Omental fat pad (tissue), 4 donors: ENCODE measurements around the gene LSM7. TPM values are rescaled to one million over a fixed set of nuclear protein-coding genes. Genes with fewer than 3 reads are reported as not detected.
A peak's percentile ranks its signal among the peaks of the same experiment; 100 is the strongest.

ENCODE experiments used
- ATAC-seq: fragments of 150-250 bp; one replicate; pipeline ENCODE4 v1.9.1; 2016; ENCODE audit warnings: mild to moderate bottlenecking, moderate library complexity; ENCODE audit not compliant: low FRiP score
- DNase-seq: peaks from one replicate; pipeline ENCODE4 v3.0.0-alpha.2; 2019; ENCODE audit warnings: low spot score
- CTCF ChIP-seq, 3 donors: fragments of 450-650 bp; IDR thresholded peaks; one replicate each; pipeline ENCODE4 v1.5.1; 2016 to 2017; ENCODE audit warnings: antibody characterized with exemption in 3 of 3, mild to moderate bottlenecking in 3 of 3, moderate library complexity in 2 of 3
- total RNA-seq, 4 donors: library from RNA; depleted of rRNA; stranded (reverse); fragments of >200 nt; gene quantifications; one replicate each; pipeline ENCODE4 v1.1.0, GENCODE V29; 2016

LSM7 gene
- total RNA-seq, 4 donors from 2014 or later, result 101 to 142 (median 115) TPM

GRCh38 chr19:2320049-2320448 is 8.3 kb downstream of the LSM7 start:
- no peak for TF ChIP-seq CTCF (IDR thresholded peaks at IDR 0.05)
- ATAC-seq, result no peak
- no peak for DNase-seq

- no peak for TF ChIP-seq CTCF (IDR thresholded peaks at IDR 0.05)
- no peak for ATAC-seq
- no peak for DNase-seq
These were observed 8.8 kb downstream of the LSM7 start for GRCh38 chr19:2319551-2319950.

- ATAC-seq, result no peak
- TF ChIP-seq CTCF (IDR thresholded peaks at IDR 0.05), result no peak
- DNase-seq, result no peak
These were observed 9.5 kb downstream of the LSM7 start for GRCh38 chr19:2318923-2319322.

GRCh38 chr19:2317756-2318155 is 10.6 kb downstream of the LSM7 start:
- no peak for DNase-seq
- ATAC-seq, result no peak
- TF ChIP-seq CTCF (IDR thresholded peaks at IDR 0.05), result no peak

- no peak for DNase-seq
- no peak for TF ChIP-seq CTCF (IDR thresholded peaks at IDR 0.05)
- ATAC-seq, result no peak
These were observed 11.1 kb downstream of the LSM7 start for GRCh38 chr19:2317300-2317699.

GRCh38 chr19:2315818-2316353 is 12.5 kb downstream of the LSM7 start:
- DNase-seq, result no peak
- no peak for TF ChIP-seq CTCF (IDR thresholded peaks at IDR 0.05)
- ATAC-seq, result peak; percentile 53

- no peak for TF ChIP-seq CTCF (IDR thresholded peaks at IDR 0.05)
- DNase-seq (no peak), ATAC-seq (no peak)
These were observed 13.1 kb downstream of the LSM7 start for GRCh38 chr19:2315121-2315817.
